Right lobe of liver (tissue), 6 donors: ENCODE data around the gene CYP19A1. TPM values are rescaled to one million over a fixed set of nuclear protein-coding genes. Genes with fewer than 3 reads are reported as not detected.
A peak's percentile ranks its signal among the peaks of the same experiment; 100 is the strongest.

Source experiments
- ATAC-seq, 4 donors: fragments of 200-7000 bp; cut with Tn5 transposase; one replicate each; pipeline ENCODE4 v1.9.1; 2020; ENCODE audit warnings: mild to moderate bottlenecking in 4 of 4, moderate library complexity in 4 of 4
- DNase-seq, 3 donors: peaks; one replicate each; pipeline ENCODE4 v3.0.0-alpha.2; 2020
- H3K27ac ChIP-seq, 3 donors: fragments of 200-600 bp; one replicate each; pipeline ENCODE4 v1.8.0; 2022
- H3K27me3 ChIP-seq, 2 donors: fragments of 200-600 bp; one replicate each; pipeline ENCODE4 v1.8.0; 2022
- H3K36me3 ChIP-seq, 4 donors: fragments of 200-600 bp; sonication (generic) in 1 of 4; one replicate each; pipeline versions ENCODE4 v1.5.1 to v1.8.0; 2017 to 2022; ENCODE audit warnings: control low read depth in 1 of 4
- H3K4me1 ChIP-seq, 4 donors: fragments of 200-600 bp; sonication (generic) in 1 of 4; one replicate each; pipeline versions ENCODE4 v1.5.1 to v1.8.0; 2017 to 2022; ENCODE audit warnings: control low read depth in 1 of 4
- H3K4me3 ChIP-seq, 3 donors: fragments of 200-600 bp; one replicate each; pipeline ENCODE4 v1.8.0; 2022
- H3K9me3 ChIP-seq, 4 donors: fragments of 200-600 bp; sonication (generic) in 1 of 4; one replicate each; pipeline versions ENCODE4 v1.5.1 to v1.8.0; 2017 to 2022; ENCODE audit warnings: control low read depth in 1 of 4
- POLR2A ChIP-seq: fragments of 450-650 bp; IDR thresholded peaks from one replicate; pipeline ENCODE4 v1.6.1; 2017; ENCODE audit warnings: antibody characterized with exemption, mild to moderate bottlenecking
- WGBS: methylation state at CpG from one replicate; pipeline ENCODE4 v1.1.6; 2018; ENCODE audit warnings: low coverage, low lambda C conversion rate; ENCODE audit not compliant: insufficient coverage; ENCODE audit errors: missing lambda C conversion rate; 5-methylcytosine and 5-hydroxymethylcytosine counted together
- intact Hi-C, 2 donors: fragments of 100-400 bp; cut with DNase I; formaldehyde crosslinking; loops; one replicate each; pipeline versions ENCODE4 v1.11.2 to v1.14.1; 2022
- total RNA-seq, 6 experiments: library from RNA; depleted of rRNA in 2 of 6; stranded (reverse); fragments of >200 nt in 2 of 6; fragmentation: NEBNext Ultra II Directional in 3 of 6; extraction: Animal tissue kit (Norgen Biotek cat#: 25700) in 3 of 6; gene quantifications; one replicate each; pipeline versions ENCODE4 v1.1.0 to v1.2.4, GENCODE V29; 2016 to 2023
- TF ChIP-seq, protein P1 (sequence below), 4 donors: fragments of 200-600 bp in 3 of 4; fragments of 450-650 bp in 1 of 4; IDR thresholded peaks; one replicate each; pipeline versions ENCODE4 v1.5.1 to v1.8.0; 2016 to 2022; ENCODE audit warnings: antibody characterized with exemption in 4 of 4, mild to moderate bottlenecking in 2 of 4
- donor health status: DM: no; HTN: yes; CAD: no.
- donor health status: DM: no; HTN: no; CAD: no.
- donor health status: DM: no; HTN: no; CAD: no.
- donor health status: DM: no; HTN: yes; CAD: no.
- donor health status: DM: no; HTN: yes; CAD: no.

The CYP19A1 gene
- total RNA-seq, 6 experiments from 2014 or later = not detected

GRCh38 chr15:51277101-51277500 is 61.3 kb downstream of the CYP19A1 start:
- Histone ChIP-seq H3K36me3 (no peaks in the 10 kb centered on the region), H3K9me3 (no peaks in the 10 kb centered on the region), H3K4me3 (no peak overlapping the region), H3K4me1 (no peaks in the 10 kb centered on the region), H3K27me3 (no peaks in the 10 kb centered on the region), H3K27ac (no peak overlapping the region)
- ATAC-seq = no peak
- no peak for TF ChIP-seq POLR2A
- TF ChIP-seq, protein P1, sequence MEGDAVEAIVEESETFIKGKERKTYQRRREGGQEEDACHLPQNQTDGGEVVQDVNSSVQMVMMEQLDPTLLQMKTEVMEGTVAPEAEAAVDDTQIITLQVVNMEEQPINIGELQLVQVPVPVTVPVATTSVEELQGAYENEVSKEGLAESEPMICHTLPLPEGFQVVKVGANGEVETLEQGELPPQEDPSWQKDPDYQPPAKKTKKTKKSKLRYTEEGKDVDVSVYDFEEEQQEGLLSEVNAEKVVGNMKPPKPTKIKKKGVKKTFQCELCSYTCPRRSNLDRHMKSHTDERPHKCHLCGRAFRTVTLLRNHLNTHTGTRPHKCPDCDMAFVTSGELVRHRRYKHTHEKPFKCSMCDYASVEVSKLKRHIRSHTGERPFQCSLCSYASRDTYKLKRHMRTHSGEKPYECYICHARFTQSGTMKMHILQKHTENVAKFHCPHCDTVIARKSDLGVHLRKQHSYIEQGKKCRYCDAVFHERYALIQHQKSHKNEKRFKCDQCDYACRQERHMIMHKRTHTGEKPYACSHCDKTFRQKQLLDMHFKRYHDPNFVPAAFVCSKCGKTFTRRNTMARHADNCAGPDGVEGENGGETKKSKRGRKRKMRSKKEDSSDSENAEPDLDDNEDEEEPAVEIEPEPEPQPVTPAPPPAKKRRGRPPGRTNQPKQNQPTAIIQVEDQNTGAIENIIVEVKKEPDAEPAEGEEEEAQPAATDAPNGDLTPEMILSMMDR (IDR thresholded peaks at IDR 0.05) = no peak
- WGBS = 81% methylated on average over 3 of the region's 3 CpGs
- DNase-seq = no peak
- intact Hi-C loops = no loop called here

- WGBS = 79% methylated on average over 3 of the region's 4 CpGs
- Histone ChIP-seq H3K36me3 (no peaks in the 10 kb centered on the region), H3K27ac (no peak overlapping the region), H3K4me3 (no peak overlapping the region), H3K9me3 (no peaks in the 10 kb centered on the region), H3K27me3 (no peaks in the 10 kb centered on the region), H3K4me1 (no peaks in the 10 kb centered on the region)
- intact Hi-C loops = no loop called here
- no peak for TF ChIP-seq POLR2A
- DNase-seq = no peak
- ATAC-seq = no peak
These were observed 63.4 kb downstream of the CYP19A1 start for GRCh38 chr15:51274956-51275355.

- intact Hi-C loops = no loop called here
- 71% methylated on average over 4 of the region's 6 CpGs for WGBS
- no peak overlapping the region for H3K27ac ChIP-seq
- ATAC-seq = peak; percentile 51 to 76 (median 58)
- no peaks in the 10 kb centered on the region for H3K36me3 ChIP-seq
- TF ChIP-seq POLR2A = no peak
- TF ChIP-seq, protein P1 (IDR thresholded peaks at IDR 0.05) = no peak
- no peaks in the 10 kb centered on the region for H3K27me3 ChIP-seq
- no peak for DNase-seq
- H3K4me3 ChIP-seq = no peak overlapping the region
- H3K4me1 ChIP-seq = peaks cover 0 to 13% (median 6%) of the 10 kb centered on the region in 4 donors
- no peaks in the 10 kb centered on the region for H3K9me3 ChIP-seq
These were observed 67.7 kb downstream of the CYP19A1 start for GRCh38 chr15:51270706-51271105.

- ATAC-seq (no peak), DNase-seq (no peak)
- Histone ChIP-seq H3K27me3 (no peaks in the 10 kb centered on the region), H3K27ac (no peak overlapping the region), H3K4me3 (no peak overlapping the region), H3K36me3 (no peaks in the 10 kb centered on the region), H3K9me3 (no peaks in the 10 kb centered on the region), H3K4me1 (peaks cover 0 to 13% (median 6%) of the 10 kb centered on the region in 4 donors)
- intact Hi-C loops = no loop called here
- no peak for TF ChIP-seq POLR2A
- TF ChIP-seq, protein P1 (IDR thresholded peaks at IDR 0.05) = no peak
- 60% methylated on average over 2 of the region's 2 CpGs for WGBS
These were observed 68.9 kb downstream of the CYP19A1 start for GRCh38 chr15:51269496-51269895.

GRCh38 chr15:51267703-51268083 is 70.7 kb downstream of the CYP19A1 start:
- DNase-seq = no peak
- H3K4me1 ChIP-seq = peaks cover 0 to 13% (median 6%) of the 10 kb centered on the region in 4 donors
- peak in 3 of 4 donors; percentile 40 to 45 (median 44) for ATAC-seq
- 7% methylated on average over 11 of the region's 11 CpGs for WGBS
- no peaks in the 10 kb centered on the region for H3K36me3 ChIP-seq
- TF ChIP-seq, protein P1 (IDR thresholded peaks at IDR 0.05) = no peak
- H3K4me3 ChIP-seq = peak overlapping the region; percentile 31 to 46 (median 32)
- no peak overlapping the region for H3K27ac ChIP-seq
- H3K9me3 ChIP-seq = no peaks in the 10 kb centered on the region
- intact Hi-C loops = no loop called here
- no peaks in the 10 kb centered on the region for H3K27me3 ChIP-seq
